Measurements from ENCODE around the gene MMEL1. TPM values are rescaled to one million over a fixed set of nuclear protein-coding genes. Genes with fewer than 3 reads are reported as not detected.

Gene MMEL1
- total RNA-seq, 1 experiment from 2014 or later, result 4.9 TPM

GRCh38 chr1:2606396-2606880 lies 26.4 kb downstream of the MMEL1 start:
- ChIA-PET POLR2A (ENCODE audit: unreplicated experiment) (no interaction called here), CTCF (no interaction called here)
- H2AFZ ChIP-seq, result no peak overlapping the region
- no TSS peak for BruUV-seq (replicated peaks)
- H3K9me3 ChIP-seq (ENCODE audit: insufficient read depth, low read depth), result no peaks in the 10 kb centered on the region
- no peak overlapping the region for H3K4me3 ChIP-seq
- no peak for DNase-seq
- no peaks in the 10 kb centered on the region for H3K79me2 ChIP-seq (ENCODE audit: low read depth)
- intact Hi-C loops (cut with micrococcal nuclease; ENCODE audit: unreplicated experiment), result no loop called here
- TF ChIP-seq CTCF (conservative IDR thresholded peaks at IDR 0.05), result no peak
- TF ChIP-seq EZH2 (IDR thresholded peaks at IDR 0.05; ENCODE audit: low read depth), result no peak
- no peak overlapping the region for H3K27ac ChIP-seq
- no peaks in the 10 kb centered on the region for H4K20me1 ChIP-seq (ENCODE audit: insufficient read depth)
- H3K4me2 ChIP-seq, result no peak overlapping the region
- H3K9me2 ChIP-seq (ENCODE audit: insufficient read depth), result no peaks in the 10 kb centered on the region
- H3F3A ChIP-seq (ENCODE audit: insufficient read depth, low read depth), result peaks cover 9% of the 10 kb centered on the region; the same call in 1 of the 2 replicates
- no peaks in the 10 kb centered on the region for H3K4me1 ChIP-seq (replicated peaks; ENCODE audit: insufficient read depth)
- peaks cover 72% of the 10 kb centered on the region for H3K27me3 ChIP-seq (ENCODE audit: insufficient read depth, low read depth)
- H3K36me3 ChIP-seq (ENCODE audit: low read depth), result no peaks in the 10 kb centered on the region

GRCh38 chr1:2605509-2606395 lies 27.1 kb downstream of the MMEL1 start:
- Histone ChIP-seq H3K9me2 (ENCODE audit: insufficient read depth) (no peaks in the 10 kb centered on the region), H3K27me3 (ENCODE audit: insufficient read depth, low read depth) (peaks cover 76% of the 10 kb centered on the region), H3K79me2 (ENCODE audit: low read depth) (no peaks in the 10 kb centered on the region), H3K9me3 (ENCODE audit: insufficient read depth, low read depth) (no peaks in the 10 kb centered on the region), H3F3A (ENCODE audit: insufficient read depth, low read depth) (peaks cover 7% of the 10 kb centered on the region; the same call in 1 of the 2 replicates), H4K20me1 (ENCODE audit: insufficient read depth) (no peaks in the 10 kb centered on the region), H3K27ac (no peak overlapping the region), H3K36me3 (ENCODE audit: low read depth) (no peaks in the 10 kb centered on the region), H3K4me2 (no peak overlapping the region), H2AFZ (no peak overlapping the region), H3K4me3 (no peak overlapping the region), H3K4me1 (replicated peaks; ENCODE audit: insufficient read depth) (no peaks in the 10 kb centered on the region)
- intact Hi-C loops (cut with micrococcal nuclease; ENCODE audit: unreplicated experiment), result no loop called here
- BruUV-seq (replicated peaks), result no TSS peak
- ChIA-PET POLR2A (ENCODE audit: unreplicated experiment) (no interaction called here), CTCF (no interaction called here)
- no peak for TF ChIP-seq CTCF (conservative IDR thresholded peaks at IDR 0.05)
- TF ChIP-seq EZH2 (IDR thresholded peaks at IDR 0.05; ENCODE audit: low read depth), result no peak
- no peak for DNase-seq

GRCh38 chr1:2604844-2605508 lies 27.8 kb downstream of the MMEL1 start:
- Histone ChIP-seq H3K9me3 (ENCODE audit: insufficient read depth, low read depth) (no peaks in the 10 kb centered on the region), H3K9me2 (ENCODE audit: insufficient read depth) (no peaks in the 10 kb centered on the region), H4K20me1 (ENCODE audit: insufficient read depth) (no peaks in the 10 kb centered on the region), H3K36me3 (ENCODE audit: low read depth) (no peaks in the 10 kb centered on the region), H3K27ac (no peak overlapping the region), H3K4me3 (no peak overlapping the region), H3K27me3 (ENCODE audit: insufficient read depth, low read depth) (peaks cover 76% of the 10 kb centered on the region), H3K79me2 (ENCODE audit: low read depth) (no peaks in the 10 kb centered on the region), H3K4me2 (no peak overlapping the region), H3K4me1 (replicated peaks; ENCODE audit: insufficient read depth) (no peaks in the 10 kb centered on the region), H2AFZ (no peak overlapping the region), H3F3A (ENCODE audit: insufficient read depth, low read depth) (peaks cover 5% of the 10 kb centered on the region; the same call in 1 of the 2 replicates)
- intact Hi-C loops (cut with micrococcal nuclease; ENCODE audit: unreplicated experiment), result no loop called here
- DNase-seq, result no peak
- TF ChIP-seq EZH2 (IDR thresholded peaks at IDR 0.05; ENCODE audit: low read depth) (no peak), CTCF (conservative IDR thresholded peaks at IDR 0.05) (no peak)
- POLR2A ChIA-PET (ENCODE audit: unreplicated experiment), result no interaction called here
- CTCF ChIA-PET, result no interaction called here
- no TSS peak for BruUV-seq (replicated peaks)

All from PC-9 (cell line).